Measurements from ENCODE around the gene SMC6. TPM values are rescaled to one million over a fixed set of nuclear protein-coding genes. Genes with fewer than 3 reads are reported as not detected.

Gene SMC6
- total RNA-seq, 1 experiment from 2014 or later: 10.7 TPM

Other genes starting within 250 kb of the SMC6 start
- not detected in 2 replicates for gene RAD51AP2, start 235.4 kb downstream of the SMC6 start, total RNA-seq (2014; rRNA removed; shearing (Covaris generic); ENCODE audit: low replicate concordance)
- gene VSNL1, start 213.1 kb downstream of the SMC6 start, total RNA-seq (2014; rRNA removed; shearing (Covaris generic); ENCODE audit: low replicate concordance): 52.5 and 68.6 TPM in 2 replicates
- gene GEN1, start 328 bp upstream of the SMC6 start, total RNA-seq (2014; rRNA removed; shearing (Covaris generic); ENCODE audit: low replicate concordance): 5.5 and 18.9 TPM in 2 replicates
- not detected in 2 replicates for gene MSGN1, start 62.6 kb upstream of the SMC6 start, total RNA-seq (2014; rRNA removed; shearing (Covaris generic); ENCODE audit: low replicate concordance)
- gene KCNS3, start 124.9 kb upstream of the SMC6 start, total RNA-seq (2014; rRNA removed; shearing (Covaris generic); ENCODE audit: low replicate concordance): 42.2 and 75.3 TPM in 2 replicates

All from Caki2 (cell line).